ENCODE results near the gene ENGASE. TPM values are rescaled to one million over a fixed set of nuclear protein-coding genes. Genes with fewer than 3 reads are reported as not detected.

The ENGASE gene
- total and polyA plus RNA-seq, 2 of the 8 experiments (the other 6 are each of a cell fraction or from before 2014, with no cell fraction given), result 9.3 to 36.1 TPM

- CTCF ChIA-PET (ENCODE audit: partially characterized antibody), result interaction anchor here (0.6 to 2.5 kb wide), 3 partner anchors 9 to 270 kb away, joined by 3 to 12 read pairs (median 4); no protein-coding TSS in a partner anchor
- Histone ChIP-seq H4K8ac (ENCODE audit: extremely low read depth, insufficient read depth, low read length) (no peak overlapping the region), H3K4ac (replicated peaks; ENCODE audit: insufficient read length, low read depth, low read length) (no peak overlapping the region), H3K9me3 (ENCODE audit: insufficient read depth in 2 of 2, low read depth in 1 of 2, low read length in 1 of 2) (no peaks in the 10 kb centered on the region), H2BK15ac (ENCODE audit: low read length) (no peak overlapping the region), H3K18ac (ENCODE audit: extremely low read depth, low read length) (no peak overlapping the region), H2BK120ac (replicated peaks; ENCODE audit: low read depth, low read length) (no peak overlapping the region), H2BK20ac (ENCODE audit: low read length) (no peak overlapping the region), H3K4me3 (ENCODE audit: extremely low read depth in 1 of 4, insufficient read depth in 2 of 4, low read depth in 3 of 4, low read length in 4 of 4) (no peak overlapping the region), H3K27me3 (replicated peaks in 1 of 4; ENCODE audit: control insufficient read depth in 3 of 4, extremely low read depth in 1 of 4, insufficient read depth in 3 of 4, low read length in 3 of 4) (no peaks in the 10 kb centered on the region), H3K4me1 (replicated peaks in 1 of 4; ENCODE audit: control insufficient read depth in 3 of 4, insufficient read depth in 4 of 4, low read length in 3 of 4) (peaks cover 0 to 4% (median 3%) of the 10 kb centered on the region in 4 experiments; a peak in 4 of 7 replicates), H3K23me2 (ENCODE audit: low read depth, low read length) (peaks cover 4% of the 10 kb centered on the region; the same call in 1 of the 2 replicates), H4K91ac (replicated peaks; ENCODE audit: insufficient read length, low read length) (no peak overlapping the region), H3K23ac (ENCODE audit: insufficient read length) (no peak overlapping the region), H2AK5ac (ENCODE audit: low read depth, low read length) (no peak overlapping the region), H3K4me2 (ENCODE audit: insufficient read depth in 1 of 2, low read depth in 2 of 2, low read length in 2 of 2) (no peak overlapping the region), H2BK5ac (ENCODE audit: low read depth, low read length) (no peak overlapping the region), H3K79me1 (ENCODE audit: low read depth, low read length) (no peaks in the 10 kb centered on the region), H3K27ac (ENCODE audit: low read depth, low read length) (no peak overlapping the region), H3K36me3 (ENCODE audit: control insufficient read depth in 2 of 4, insufficient read depth in 4 of 4, low read length in 3 of 4) (no peaks in the 10 kb centered on the region), H3K14ac (ENCODE audit: insufficient read length) (no peak overlapping the region), H3K9ac (replicated peaks in 1 of 4; ENCODE audit: extremely low read depth in 1 of 4, low read depth in 3 of 4, low read length in 3 of 4) (no peak overlapping the region), H2BK12ac (ENCODE audit: low read depth, low read length) (no peak overlapping the region), H4K20me1 (replicated peaks in 1 of 2; ENCODE audit: control insufficient read depth in 1 of 2, insufficient read depth in 2 of 2, low read length in 2 of 2) (peaks cover 2 to 8% of the 10 kb centered on the region in 2 experiments), H2AFZ (ENCODE audit: low read length) (no peak overlapping the region), H3K56ac (replicated peaks; ENCODE audit: insufficient read length, low read depth, low read length) (peak overlapping the region; percentile 39), H3K79me2 (ENCODE audit: control insufficient read depth in 1 of 2, insufficient read depth in 2 of 2, low read length in 2 of 2) (no peaks in the 10 kb centered on the region), H4K5ac (ENCODE audit: insufficient read length, low read depth, low read length) (no peak overlapping the region)
- POLR2A ChIA-PET (ENCODE audit: partially characterized antibody), result interaction anchor here (0.5 kb wide), 1 partner anchor 162 kb away, joined by 3 read pairs; no protein-coding TSS in a partner anchor
- no peak for DNase-seq (ENCODE audit: low read depth in 1 of 2, low spot score in 2 of 2)
- FAIRE-seq, result no peak
- WGBS, 2 experiments (ENCODE audit: extremely low coverage in 1 of 2, insufficient coverage in 1 of 2, insufficient read length in 1 of 2, insufficient replicate concordance in 2 of 2, low coverage in 1 of 2, low lambda C conversion rate in 2 of 2, missing lambda C conversion rate in 1 of 2), result 83% methylated on average over 3 of the region's 4 CpGs; no CpG with 5 or more reads in 1 of the 2 experiments
- TF ChIP-seq ATF2 (IDR thresholded peaks at IDR 0.05; ENCODE audit: low read length), result no peak
- TF ChIP-seq POLR2AphosphoS5 (IDR thresholded peaks at IDR 0.05; ENCODE audit: low read depth, low read length), result no peak
- no peak for TF ChIP-seq CTCF (IDR thresholded peaks at IDR 0.05; ENCODE audit: control extremely low read depth in 1 of 3, insufficient read depth in 1 of 3, low read depth in 1 of 3, low read length in 3 of 3)
- TF ChIP-seq CREB1 (IDR thresholded peaks at IDR 0.05), result no peak
- no peak for TF ChIP-seq SIX5 (IDR thresholded peaks at IDR 0.05; ENCODE audit: low read depth, low read length)
- no peak for TF ChIP-seq EZH2 (IDR thresholded peaks at IDR 0.05; ENCODE audit: low read depth, low read length, severe bottlenecking)
- TF ChIP-seq CBX5 (IDR thresholded peaks at IDR 0.05; ENCODE audit: low read depth, low read length), result no peak
- no peak for TF ChIP-seq TBP (IDR thresholded peaks at IDR 0.05; ENCODE audit: low read depth, low read length)
- no peak for TF ChIP-seq CHD1 (IDR thresholded peaks at IDR 0.05; ENCODE audit: low read depth, low read length)
These were observed 44.3 kb downstream of the ENGASE start for GRCh38 chr17:79118924-79119323.
